ENCODE results near the gene RALGPS1. TPM values are rescaled to one million over a fixed set of nuclear protein-coding genes. Genes with fewer than 3 reads are reported as not detected.

The RALGPS1 gene
- total and polyA plus RNA-seq, 4 experiments from 2014 or later = 0.84 to 10.3 (median 5.8) TPM

GRCh38 chr9:127059765-127060361 lies 145.3 kb downstream of the RALGPS1 start:
- POLR2A ChIA-PET (ENCODE audit: partially characterized antibody) = no interaction called here
- Histone ChIP-seq H3K4me1 (ENCODE audit: insufficient read depth, low read length) (no peaks in the 10 kb centered on the region), H3K4me3 (ENCODE audit: low read length in 2 of 2) (no peak overlapping the region), H3K27ac (ENCODE audit: low read depth, low read length) (no peak overlapping the region), H3K9me3 (ENCODE audit: control insufficient read depth in 1 of 2, low read length in 2 of 2) (no peaks in the 10 kb centered on the region), H3K27me3 (ENCODE audit: insufficient read depth, low read length) (no peaks in the 10 kb centered on the region), H3K36me3 (ENCODE audit: insufficient read depth, low read length) (no peaks in the 10 kb centered on the region)
- H3K36me3 Mint-ChIP-seq = peaks cover 0 to 1% of the 10 kb centered on the region in 2 donors
- no peaks in the 10 kb centered on the region for H3K9me3 Mint-ChIP-seq
- no peaks in the 10 kb centered on the region for H3K27me3 Mint-ChIP-seq
- intact Hi-C loops (cut with micrococcal nuclease) = loop anchor here (10.0 kb wide), 1 partner anchor 105 kb away; no protein-coding TSS in a partner anchor
- no peak for DNase-seq
- H3K27ac Mint-ChIP-seq = peak overlapping the region in 2 of 7 donors; percentile 2 to 38
- no peak overlapping the region for H3K4me3 Mint-ChIP-seq
- CTCF ChIA-PET (ENCODE audit: partially characterized antibody) = interaction anchor here (1.3 kb wide), 1 partner anchor 119 kb away, joined by 3 read pairs; no protein-coding TSS in a partner anchor
- peaks cover 4 to 14% (median 10%) of the 10 kb centered on the region in 4 donors for H3K4me1 Mint-ChIP-seq

- no peaks in the 10 kb centered on the region for H3K27me3 ChIP-seq (ENCODE audit: insufficient read depth, low read length)
- Mint-ChIP-seq H3K27me3 (no peaks in the 10 kb centered on the region), H3K4me1 (peaks cover 4 to 14% (median 10%) of the 10 kb centered on the region in 4 donors), H3K4me3 (no peak overlapping the region), H3K9me3 (no peaks in the 10 kb centered on the region), H3K27ac (peak overlapping the region in 2 of 7 donors; percentile 19 to 71), H3K36me3 (peaks cover 0 to 1% of the 10 kb centered on the region in 2 donors)
- CTCF ChIA-PET (ENCODE audit: partially characterized antibody) = no interaction called here
- no peak overlapping the region for H3K27ac ChIP-seq (ENCODE audit: low read depth, low read length)
- intact Hi-C loops (cut with micrococcal nuclease) = loop anchor here (10.0 kb wide), 1 partner anchor 103 kb away; no protein-coding TSS in a partner anchor
- H3K4me3 ChIP-seq (ENCODE audit: low read length in 2 of 2) = no peak overlapping the region
- no peaks in the 10 kb centered on the region for H3K9me3 ChIP-seq (ENCODE audit: control insufficient read depth in 1 of 2, low read length in 2 of 2)
- no peak for DNase-seq
- no peaks in the 10 kb centered on the region for H3K36me3 ChIP-seq (ENCODE audit: insufficient read depth, low read length)
- no peaks in the 10 kb centered on the region for H3K4me1 ChIP-seq (ENCODE audit: insufficient read depth, low read length)
- POLR2A ChIA-PET (ENCODE audit: partially characterized antibody) = no interaction called here
Measured at GRCh38 chr9:127061411-127061810, 146.8 kb downstream of the RALGPS1 start.

GRCh38 chr9:127064335-127064734 lies 149.8 kb downstream of the RALGPS1 start:
- H3K4me3 ChIP-seq (ENCODE audit: low read length in 2 of 2) = no peak overlapping the region
- DNase-seq = no peak
- peaks cover 5 to 7% (median 5%) of the 10 kb centered on the region in 4 donors for H3K4me1 Mint-ChIP-seq
- H3K36me3 ChIP-seq (ENCODE audit: insufficient read depth, low read length) = no peaks in the 10 kb centered on the region
- H3K27me3 Mint-ChIP-seq = no peaks in the 10 kb centered on the region
- H3K9me3 ChIP-seq (ENCODE audit: control insufficient read depth in 1 of 2, low read length in 2 of 2) = no peaks in the 10 kb centered on the region
- H3K9me3 Mint-ChIP-seq = no peaks in the 10 kb centered on the region
- H3K27ac ChIP-seq (ENCODE audit: low read depth, low read length) = no peak overlapping the region
- POLR2A ChIA-PET (ENCODE audit: partially characterized antibody) = no interaction called here
- H3K4me3 Mint-ChIP-seq = no peak overlapping the region
- CTCF ChIA-PET (ENCODE audit: partially characterized antibody) = no interaction called here
- peaks cover 10 to 13% of the 10 kb centered on the region in 2 donors for H3K36me3 Mint-ChIP-seq
- no peaks in the 10 kb centered on the region for H3K27me3 ChIP-seq (ENCODE audit: insufficient read depth, low read length)
- H3K27ac Mint-ChIP-seq = no peak overlapping the region
- H3K4me1 ChIP-seq (ENCODE audit: insufficient read depth, low read length) = no peaks in the 10 kb centered on the region
- intact Hi-C loops (cut with micrococcal nuclease) = loop anchor here (10.0 kb wide), 1 partner anchor 100 kb away; no protein-coding TSS in a partner anchor

- Mint-ChIP-seq H3K27ac (no peak overlapping the region), H3K36me3 (peaks cover 10 to 13% of the 10 kb centered on the region in 2 donors), H3K4me1 (peaks cover 0 to 3% (median 1%) of the 10 kb centered on the region in 4 donors), H3K9me3 (no peaks in the 10 kb centered on the region), H3K4me3 (no peak overlapping the region), H3K27me3 (no peaks in the 10 kb centered on the region)
- Histone ChIP-seq H3K4me3 (ENCODE audit: low read length in 2 of 2) (no peak overlapping the region), H3K27ac (ENCODE audit: low read depth, low read length) (no peak overlapping the region), H3K27me3 (ENCODE audit: insufficient read depth, low read length) (no peaks in the 10 kb centered on the region), H3K9me3 (ENCODE audit: control insufficient read depth in 1 of 2, low read length in 2 of 2) (no peaks in the 10 kb centered on the region), H3K36me3 (ENCODE audit: insufficient read depth, low read length) (no peaks in the 10 kb centered on the region), H3K4me1 (ENCODE audit: insufficient read depth, low read length) (no peaks in the 10 kb centered on the region)
- CTCF ChIA-PET (ENCODE audit: partially characterized antibody) = no interaction called here
- intact Hi-C loops (cut with micrococcal nuclease) = loop anchor here (10.0 kb wide), 1 partner anchor 99 kb away; no protein-coding TSS in a partner anchor
- no peak for DNase-seq
- POLR2A ChIA-PET (ENCODE audit: partially characterized antibody) = no interaction called here
Measured at GRCh38 chr9:127065592-127065991, 151.0 kb downstream of the RALGPS1 start.

- no peaks in the 10 kb centered on the region for H3K4me1 ChIP-seq (ENCODE audit: insufficient read depth, low read length)
- Mint-ChIP-seq H3K27ac (no peak overlapping the region), H3K9me3 (peaks cover 0 to 2% (median 1%) of the 10 kb centered on the region in 8 donors), H3K27me3 (no peaks in the 10 kb centered on the region), H3K36me3 (peaks cover 13% of the 10 kb centered on the region in 2 donors), H3K4me1 (peaks cover 0 to 3% (median 1%) of the 10 kb centered on the region in 4 donors), H3K4me3 (no peak overlapping the region)
- no peaks in the 10 kb centered on the region for H3K36me3 ChIP-seq (ENCODE audit: insufficient read depth, low read length)
- ChIA-PET CTCF (ENCODE audit: partially characterized antibody) (no interaction called here), POLR2A (ENCODE audit: partially characterized antibody) (no interaction called here)
- DNase-seq = no peak
- H3K4me3 ChIP-seq (ENCODE audit: low read length in 2 of 2) = no peak overlapping the region
- H3K27ac ChIP-seq (ENCODE audit: low read depth, low read length) = no peak overlapping the region
- H3K27me3 ChIP-seq (ENCODE audit: insufficient read depth, low read length) = no peaks in the 10 kb centered on the region
- H3K9me3 ChIP-seq (ENCODE audit: control insufficient read depth in 1 of 2, low read length in 2 of 2) = no peaks in the 10 kb centered on the region
- intact Hi-C loops (cut with micrococcal nuclease) = loop anchor here (10.0 kb wide), 1 partner anchor 99 kb away; no protein-coding TSS in a partner anchor
Measured at GRCh38 chr9:127066060-127066850, 151.7 kb downstream of the RALGPS1 start.

- CTCF ChIA-PET (ENCODE audit: partially characterized antibody) = no interaction called here
- H3K27ac Mint-ChIP-seq = no peak overlapping the region
- Histone ChIP-seq H3K4me3 (ENCODE audit: low read length in 2 of 2) (no peak overlapping the region), H3K9me3 (ENCODE audit: control insufficient read depth in 1 of 2, low read length in 2 of 2) (no peaks in the 10 kb centered on the region), H3K4me1 (ENCODE audit: insufficient read depth, low read length) (no peaks in the 10 kb centered on the region), H3K36me3 (ENCODE audit: insufficient read depth, low read length) (no peaks in the 10 kb centered on the region), H3K27ac (ENCODE audit: low read depth, low read length) (no peak overlapping the region), H3K27me3 (ENCODE audit: insufficient read depth, low read length) (no peaks in the 10 kb centered on the region)
- H3K4me3 Mint-ChIP-seq = no peak overlapping the region
- no peaks in the 10 kb centered on the region for H3K27me3 Mint-ChIP-seq
- POLR2A ChIA-PET (ENCODE audit: partially characterized antibody) = no interaction called here
- intact Hi-C loops (cut with micrococcal nuclease) = loop anchor here (10.0 kb wide), 1 partner anchor 98 kb away; no protein-coding TSS in a partner anchor
- H3K4me1 Mint-ChIP-seq = peaks cover 0 to 3% (median 0%) of the 10 kb centered on the region in 4 donors
- peaks cover 13 to 17% of the 10 kb centered on the region in 2 donors for H3K36me3 Mint-ChIP-seq
- DNase-seq = no peak
- peaks cover 0 to 8% (median 4%) of the 10 kb centered on the region in 8 donors for H3K9me3 Mint-ChIP-seq
Measured at GRCh38 chr9:127066851-127067136, 152.2 kb downstream of the RALGPS1 start.

GRCh38 chr9:127067603-127068220 lies 153.1 kb downstream of the RALGPS1 start:
- Histone ChIP-seq H3K36me3 (ENCODE audit: insufficient read depth, low read length) (no peaks in the 10 kb centered on the region), H3K4me3 (ENCODE audit: low read length in 2 of 2) (no peak overlapping the region), H3K9me3 (ENCODE audit: control insufficient read depth in 1 of 2, low read length in 2 of 2) (no peaks in the 10 kb centered on the region), H3K27me3 (ENCODE audit: insufficient read depth, low read length) (no peaks in the 10 kb centered on the region), H3K4me1 (ENCODE audit: insufficient read depth, low read length) (no peaks in the 10 kb centered on the region), H3K27ac (ENCODE audit: low read depth, low read length) (no peak overlapping the region)
- H3K9me3 Mint-ChIP-seq = peaks cover 0 to 15% (median 7%) of the 10 kb centered on the region in 8 donors
- peaks cover 19 to 24% of the 10 kb centered on the region in 2 donors for H3K36me3 Mint-ChIP-seq
- peaks cover 0 to 3% (median 0%) of the 10 kb centered on the region in 4 donors for H3K4me1 Mint-ChIP-seq
- CTCF ChIA-PET (ENCODE audit: partially characterized antibody) = no interaction called here
- H3K27me3 Mint-ChIP-seq = no peaks in the 10 kb centered on the region
- POLR2A ChIA-PET (ENCODE audit: partially characterized antibody) = no interaction called here
- no peak overlapping the region for H3K27ac Mint-ChIP-seq
- no peak for DNase-seq
- intact Hi-C loops (cut with micrococcal nuclease) = loop anchor here (10.0 kb wide), 1 partner anchor 97 kb away; no protein-coding TSS in a partner anchor
- no peak overlapping the region for H3K4me3 Mint-ChIP-seq
